GM19395 (cell line): ENCODE results near the gene KCNAB1.
A peak's percentile ranks its signal among the peaks of the same experiment; 100 is the strongest.

Source experiments
- ATAC-seq: cut with Tn5 transposase; IDR thresholded peaks from one replicate; pipeline ENCODE4 v1.9.1; 2021; ENCODE audit warnings: mild to moderate bottlenecking, moderate library complexity; ENCODE audit not compliant: unreplicated experiment

The KCNAB1 gene

DNA sequence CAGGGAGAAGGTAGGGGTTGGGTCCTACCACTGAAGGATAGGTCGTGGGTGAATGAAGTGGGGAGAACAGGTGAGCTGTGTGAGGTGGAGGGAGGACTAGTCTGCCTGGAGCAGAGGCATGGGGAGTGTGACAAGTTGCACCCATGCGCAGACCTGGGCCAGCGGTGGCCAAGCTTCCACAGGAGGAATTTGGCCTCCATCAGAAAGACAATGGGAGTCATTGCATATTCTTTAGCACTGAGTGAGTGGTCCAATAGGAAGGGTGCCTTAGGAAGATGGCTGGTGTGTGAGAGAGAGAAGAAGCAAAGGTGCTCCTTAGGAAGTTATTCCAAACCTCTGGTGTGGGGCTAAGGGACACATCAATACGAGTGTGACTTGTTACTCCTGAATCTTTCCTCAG is 191.1 kb downstream of the KCNAB1 start:
- no peak for ATAC-seq

DNA sequence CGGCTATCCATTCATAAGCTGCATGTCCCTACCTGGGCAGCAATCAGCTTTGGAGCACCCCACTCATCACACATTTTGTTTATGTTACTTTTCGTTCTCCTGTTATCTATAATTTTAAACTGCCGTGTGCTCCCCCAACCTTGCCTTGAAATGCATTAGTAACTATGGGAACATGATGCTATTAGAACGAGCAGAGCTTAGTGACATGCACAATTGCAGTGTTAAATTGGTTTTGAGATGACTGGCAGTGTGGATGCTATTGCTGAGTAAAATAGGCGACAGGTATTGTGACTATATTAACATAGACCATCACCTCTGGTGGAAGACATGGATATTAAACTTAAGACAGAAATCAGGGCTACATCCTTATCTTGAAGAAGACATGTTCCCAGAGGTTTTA is 191.6 kb downstream of the KCNAB1 start:
- ATAC-seq = no peak

DNA sequence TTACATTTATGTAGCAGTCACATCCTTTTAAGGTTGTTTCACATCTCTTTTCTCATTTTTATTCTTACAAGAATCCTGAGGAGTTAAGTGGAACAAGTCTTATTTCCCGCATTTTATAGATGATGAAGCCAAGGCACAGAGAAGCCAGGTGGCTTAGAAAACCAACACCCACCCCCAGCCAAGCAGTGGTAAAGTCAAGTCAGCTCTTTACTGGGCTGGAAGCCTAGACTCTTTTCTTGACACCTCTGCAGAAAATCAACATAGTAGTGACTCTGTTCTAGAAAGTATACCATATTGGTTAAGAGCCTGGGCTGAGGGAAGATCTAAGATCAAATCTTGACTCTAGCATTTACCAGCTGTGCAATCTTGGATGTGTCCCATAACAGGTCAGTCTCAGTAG is 195.7 kb downstream of the KCNAB1 start:
- no peak for ATAC-seq

DNA sequence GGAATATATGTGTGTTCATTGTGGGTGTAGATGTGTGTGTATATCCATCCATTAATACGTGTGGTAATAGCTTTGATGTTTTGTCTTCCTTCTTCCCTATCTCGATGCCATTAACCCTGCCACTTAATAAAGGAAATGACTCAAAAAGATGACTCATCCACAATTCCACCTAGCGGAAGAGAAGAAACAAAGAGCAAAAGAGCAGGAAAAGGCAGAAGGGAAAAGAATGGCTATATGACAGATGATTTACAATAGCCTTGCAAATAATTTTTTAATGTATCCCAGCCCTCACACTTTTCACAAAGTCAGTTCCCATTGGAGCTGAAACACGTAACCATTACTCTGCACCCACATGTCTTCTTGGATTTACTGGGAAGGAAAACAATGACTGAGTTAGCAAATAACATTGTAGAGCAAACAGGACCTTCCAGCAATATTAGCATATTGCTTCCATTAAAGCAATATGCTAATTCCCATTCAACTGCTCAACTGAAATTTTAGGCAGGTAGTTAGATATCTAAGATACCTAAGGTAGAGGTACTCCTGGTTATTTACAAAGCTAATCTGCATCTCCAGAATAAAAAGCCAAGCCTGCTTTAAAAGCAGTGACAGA is 197.2 kb downstream of the KCNAB1 start:
- no peak for ATAC-seq

DNA sequence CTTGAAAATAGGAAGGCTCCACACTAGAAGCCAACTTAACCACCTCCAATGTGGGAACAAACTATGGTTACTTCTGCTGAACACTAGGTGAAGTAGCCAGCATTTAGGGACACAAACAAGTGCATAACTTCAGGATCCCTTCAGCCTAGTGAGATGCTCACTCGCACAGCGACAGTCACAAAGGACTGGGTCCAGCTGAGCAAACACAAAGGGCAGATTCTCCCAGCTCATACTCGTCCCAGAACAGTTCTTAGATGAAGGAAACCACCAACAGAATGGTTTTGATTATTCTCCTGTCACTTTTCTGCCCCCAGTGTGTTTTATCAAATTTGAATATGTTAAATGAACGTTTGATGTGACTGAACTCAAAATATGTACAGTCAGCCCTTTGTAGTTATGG is 201.6 kb downstream of the KCNAB1 start:
- ATAC-seq = no peak

DNA sequence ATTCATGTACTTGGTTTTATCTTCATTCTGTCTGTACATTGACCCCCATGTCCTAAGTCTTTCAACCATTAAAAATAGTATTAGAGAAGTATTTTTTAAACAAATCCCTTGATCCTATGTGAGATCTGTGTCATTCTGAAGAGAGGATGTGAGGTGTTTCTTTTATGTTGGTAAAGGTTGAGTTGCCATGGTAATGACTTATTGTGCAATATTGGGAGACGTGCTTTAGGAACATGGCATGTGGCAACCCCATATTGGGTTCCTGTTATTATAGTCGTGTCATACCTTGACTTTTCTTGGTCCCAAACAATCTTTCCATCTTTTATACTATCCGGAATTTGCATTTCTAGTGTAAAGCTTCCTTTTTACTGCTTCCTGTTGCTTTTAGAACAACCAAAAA is 203.1 kb downstream of the KCNAB1 start:
- ATAC-seq = no peak

DNA sequence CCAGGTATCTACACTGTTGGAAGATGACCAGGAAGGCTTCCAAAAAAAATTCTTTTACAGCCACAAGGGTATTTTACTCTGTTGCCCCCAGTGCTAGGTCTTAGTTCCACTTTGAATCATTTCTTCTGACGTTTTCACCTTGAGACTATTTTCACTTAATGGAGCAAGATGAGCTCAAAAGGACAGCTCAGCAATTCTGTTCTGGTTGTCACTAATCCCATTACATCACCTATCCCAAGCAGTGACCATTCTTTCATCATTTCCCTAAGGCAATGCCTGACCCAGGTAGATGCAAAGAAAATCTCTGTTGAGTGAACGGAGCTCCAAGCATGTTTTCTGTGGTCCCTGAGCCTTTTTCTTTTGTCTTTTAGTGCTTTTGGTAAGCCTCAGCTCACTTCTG is 210.0 kb downstream of the KCNAB1 start:
- no peak for ATAC-seq

DNA sequence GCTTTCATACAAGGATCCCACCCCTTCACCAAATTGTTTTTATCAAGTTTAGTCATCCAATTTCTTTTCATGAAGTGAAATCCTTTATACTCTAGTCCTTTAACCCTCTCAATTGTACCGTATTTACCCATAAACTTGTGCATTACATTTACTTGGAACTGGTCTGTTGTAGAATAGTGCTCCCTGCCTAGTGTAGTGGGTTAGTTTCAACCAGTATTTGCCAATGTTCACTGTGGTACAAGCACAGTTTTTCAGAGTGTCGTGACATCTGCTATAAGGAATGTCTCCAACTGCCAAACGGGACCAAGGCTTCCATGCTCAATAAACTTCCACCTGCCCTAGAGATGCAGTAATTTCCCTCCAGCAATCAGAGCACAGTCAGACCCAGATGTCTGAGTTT is 211.9 kb downstream of the KCNAB1 start:
- no peak for ATAC-seq

DNA sequence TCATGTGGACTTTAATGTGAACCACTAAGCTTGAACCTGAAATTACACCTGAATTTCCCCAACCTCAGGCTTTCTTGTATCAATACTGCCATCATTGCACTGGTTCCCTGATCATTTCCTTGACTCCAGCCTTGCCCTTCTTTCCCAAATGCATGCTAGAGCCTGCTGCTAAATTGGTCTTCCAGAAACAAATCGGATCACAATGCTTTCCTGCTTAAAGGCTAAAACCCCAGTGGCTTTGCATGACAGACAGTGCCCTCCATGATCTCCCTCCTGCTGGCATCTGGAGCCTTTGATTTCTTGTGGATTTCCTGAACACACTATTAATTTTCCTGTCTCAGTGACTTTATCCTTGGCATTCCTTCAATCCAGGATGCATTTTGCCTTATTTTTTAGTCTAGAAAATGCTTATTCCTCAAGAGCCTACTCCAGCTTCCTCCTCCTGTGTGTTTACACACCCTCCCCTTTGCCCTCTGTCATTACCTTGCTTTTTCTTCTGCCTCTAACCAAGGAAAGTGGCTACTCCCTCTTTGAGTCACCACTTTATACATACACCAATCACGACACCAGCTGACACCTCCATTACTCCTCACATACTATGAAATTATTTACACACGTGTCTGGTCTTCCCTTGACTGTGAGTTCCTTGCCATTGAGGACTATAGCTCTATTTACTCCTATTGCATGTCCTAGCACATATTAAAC is 214.6 kb downstream of the KCNAB1 start:
- ATAC-seq = no peak

DNA sequence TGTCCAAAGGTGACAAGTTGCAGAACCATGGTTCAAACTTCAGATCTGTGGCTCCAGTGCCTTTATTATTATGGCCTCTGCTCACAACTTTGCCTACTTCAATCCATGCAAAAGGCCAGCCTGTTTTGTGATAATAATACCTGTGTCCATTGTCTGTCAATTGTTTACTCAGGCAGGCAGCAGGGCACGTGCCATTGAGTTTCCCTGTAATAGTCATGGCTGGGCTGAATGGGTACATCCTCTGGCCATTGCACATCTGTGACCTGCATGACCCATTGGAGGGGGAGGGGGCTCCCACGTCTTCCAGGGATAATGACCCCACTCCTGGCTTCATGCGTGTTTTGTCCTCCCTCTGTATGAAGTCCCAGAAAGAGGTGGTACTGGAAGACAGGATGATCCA is 219.1 kb downstream of the KCNAB1 start:
- ATAC-seq = no peak

DNA sequence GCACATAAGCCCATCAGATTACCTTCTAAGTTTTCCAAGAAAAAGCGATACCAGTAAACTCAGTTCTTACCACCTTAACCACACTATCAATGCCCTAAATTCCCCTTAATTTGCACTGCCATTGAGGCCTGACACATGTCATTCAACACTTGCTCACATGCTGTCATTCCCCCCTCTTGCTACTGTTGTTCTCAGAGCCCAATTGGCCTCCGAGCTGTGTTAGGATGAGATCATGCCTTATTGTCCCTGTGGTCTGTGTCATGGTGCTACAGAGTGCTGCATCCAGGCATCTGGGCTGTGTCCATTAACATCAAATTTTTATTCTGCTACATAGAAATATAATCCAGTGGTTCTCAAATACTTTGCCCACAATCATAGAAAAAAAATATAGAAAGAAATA is 221.0 kb downstream of the KCNAB1 start:
- ATAC-seq = no peak

DNA sequence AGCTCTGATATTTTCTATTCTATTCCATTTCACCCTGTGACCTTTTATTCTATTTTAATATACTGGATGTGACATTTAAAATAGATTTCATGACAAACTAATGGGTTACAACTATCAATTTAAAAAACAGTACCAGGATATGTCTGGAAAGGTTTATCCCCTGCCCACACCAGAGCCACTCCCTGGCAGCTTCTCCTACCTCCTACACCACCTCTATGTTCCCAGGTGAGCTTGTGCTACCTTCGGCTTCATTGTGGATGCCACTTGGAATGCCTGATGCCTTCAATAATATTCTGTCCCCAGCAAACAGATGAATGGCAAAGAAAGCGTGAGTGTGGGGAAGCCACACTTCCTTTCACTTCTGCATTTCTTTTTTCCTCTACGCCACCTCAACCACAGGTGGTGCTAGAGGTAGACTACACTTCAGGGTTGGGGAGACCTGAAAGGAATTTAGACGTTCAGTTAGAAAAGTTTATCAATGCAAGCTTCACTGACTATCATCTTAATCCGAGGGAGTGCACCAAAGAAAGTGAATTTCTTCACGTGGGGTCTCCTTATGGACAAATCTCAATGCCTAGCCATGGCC is 221.5 kb downstream of the KCNAB1 start:
- ATAC-seq = peak; percentile 100

DNA sequence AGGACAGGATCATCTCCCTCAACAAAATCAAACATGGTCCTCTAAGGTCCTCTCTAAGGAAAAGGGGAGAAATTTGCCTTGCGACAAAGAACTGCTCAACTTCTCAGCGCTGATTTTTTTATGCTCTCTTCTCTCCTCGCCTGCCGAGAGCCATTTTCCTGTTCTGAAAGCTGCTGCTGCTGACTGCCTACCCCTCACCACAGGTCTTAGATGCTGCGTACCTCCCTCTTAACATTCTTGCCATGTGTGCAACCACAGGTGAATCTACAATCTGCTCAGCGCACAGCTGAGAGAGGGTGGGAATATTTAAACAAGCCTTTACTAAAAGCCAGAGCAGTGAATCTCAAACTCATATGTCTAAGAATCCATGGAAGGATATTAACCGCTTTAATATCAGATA is 223.8 kb downstream of the KCNAB1 start:
- no peak for ATAC-seq

DNA sequence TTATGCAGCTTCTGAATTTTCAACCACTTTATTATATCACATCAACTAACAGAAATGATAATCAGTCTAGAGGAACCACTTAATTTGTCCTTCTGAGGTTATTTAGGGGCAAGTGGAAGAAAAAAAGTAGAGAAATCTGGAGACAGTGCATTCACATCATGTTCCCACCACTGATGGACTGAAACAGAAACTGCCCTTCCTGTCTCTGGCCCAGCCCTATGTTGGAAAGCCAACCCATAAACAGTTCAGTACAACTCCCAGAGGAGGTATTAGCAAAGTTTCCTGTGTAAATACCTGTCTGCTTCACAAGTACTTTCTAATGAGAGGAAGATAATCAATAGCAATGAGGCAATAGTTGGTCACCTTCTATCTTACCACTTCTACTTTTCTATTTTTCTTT is 228.7 kb downstream of the KCNAB1 start:
- ATAC-seq = no peak

DNA sequence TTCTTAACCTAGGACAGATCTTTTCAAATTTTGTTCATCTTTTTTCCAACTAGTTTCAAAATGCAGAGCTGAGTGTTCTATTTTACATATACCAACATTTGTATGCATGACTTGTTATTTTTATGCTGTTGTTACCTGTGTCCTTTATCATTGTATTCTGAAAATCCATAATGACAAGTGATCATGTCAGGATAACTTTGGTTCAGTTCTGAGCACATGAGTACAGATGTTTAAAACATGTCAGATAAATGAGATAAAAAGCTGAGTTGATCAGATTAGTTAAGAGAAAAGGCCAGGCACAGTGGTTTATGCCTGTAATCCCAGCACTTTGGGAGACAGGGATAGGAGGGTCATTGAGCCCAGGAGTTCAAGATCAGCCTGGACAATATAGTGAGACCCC is 229.6 kb downstream of the KCNAB1 start:
- no peak for ATAC-seq

DNA sequence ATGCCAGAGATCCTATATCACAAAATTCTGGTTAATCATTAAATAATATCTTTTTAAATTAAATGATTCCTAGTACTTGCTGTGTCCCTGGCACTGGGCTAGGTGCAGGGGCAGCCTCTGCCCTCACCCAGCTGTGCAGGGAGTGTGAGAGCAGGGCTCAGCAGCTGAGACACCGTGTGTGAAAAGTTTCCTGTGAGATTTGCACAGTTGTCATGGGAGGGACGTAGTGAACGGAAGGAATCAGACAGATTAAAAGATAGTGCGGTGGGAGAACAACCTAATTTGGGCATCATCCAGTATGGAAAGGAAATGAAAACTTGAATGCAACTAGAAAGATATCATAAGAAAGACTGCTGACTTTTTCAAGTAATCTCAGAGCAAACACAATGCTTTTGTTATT is 230.4 kb downstream of the KCNAB1 start:
- ATAC-seq = no peak

DNA sequence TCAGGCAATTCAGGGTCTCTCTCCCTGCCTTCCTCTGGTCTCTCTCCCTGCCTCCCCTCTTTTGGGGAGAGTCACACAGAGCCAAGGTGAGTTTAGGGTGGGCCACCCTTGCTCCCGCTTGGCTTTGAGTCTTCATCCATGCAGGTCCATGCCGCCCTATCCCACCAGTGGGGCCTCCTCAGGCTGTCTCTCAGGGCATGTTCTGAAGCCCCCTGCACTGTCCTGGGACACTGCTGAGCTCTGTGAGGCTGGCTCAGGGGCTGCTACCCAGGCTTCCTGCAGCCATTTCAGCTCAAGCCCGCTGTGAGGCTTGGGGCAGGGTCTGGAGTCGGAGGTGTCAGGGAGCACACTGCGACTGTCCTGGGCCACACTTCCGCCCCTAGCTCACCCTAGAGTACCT is 231.4 kb downstream of the KCNAB1 start:
- no peak for ATAC-seq

DNA sequence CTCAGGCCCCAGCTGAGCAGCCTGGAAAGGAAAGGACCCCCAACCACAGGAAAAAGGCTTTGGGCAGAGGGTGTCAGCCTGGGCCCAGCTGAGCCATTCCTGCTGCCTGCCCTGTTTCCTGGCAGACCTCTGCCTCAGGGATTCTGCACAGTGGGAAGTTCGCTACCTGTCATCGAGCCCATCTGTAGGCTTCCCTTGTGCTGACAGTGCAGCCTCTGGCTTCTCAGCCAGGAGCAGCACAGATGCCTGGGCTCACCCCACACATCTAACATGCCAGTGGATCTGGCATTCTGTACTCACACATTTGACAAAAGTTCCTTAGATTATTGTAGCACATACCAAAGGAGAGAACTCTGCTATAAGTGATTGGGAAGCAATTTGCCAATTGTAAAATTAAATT is 232.3 kb downstream of the KCNAB1 start:
- no peak for ATAC-seq

DNA sequence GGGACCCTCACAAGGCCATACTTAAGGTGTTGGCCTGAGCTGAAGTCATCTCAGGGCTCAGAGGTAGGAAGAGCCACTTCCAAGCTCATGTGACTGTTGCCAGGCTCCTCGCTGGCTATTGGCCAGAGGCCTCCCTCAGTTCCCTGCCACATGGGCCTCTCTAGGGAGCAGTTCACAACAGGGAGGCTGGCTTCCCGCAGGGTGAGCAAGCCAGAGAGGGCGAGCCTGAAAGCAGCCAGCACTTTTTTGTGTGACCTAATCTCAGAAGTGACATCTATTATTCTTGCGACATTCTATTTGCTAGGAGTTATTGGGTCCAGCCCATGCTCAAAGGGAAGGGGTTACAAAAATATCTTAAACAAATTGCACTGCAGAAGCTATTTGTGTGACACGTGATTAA is 233.2 kb downstream of the KCNAB1 start:
- ATAC-seq = no peak

DNA sequence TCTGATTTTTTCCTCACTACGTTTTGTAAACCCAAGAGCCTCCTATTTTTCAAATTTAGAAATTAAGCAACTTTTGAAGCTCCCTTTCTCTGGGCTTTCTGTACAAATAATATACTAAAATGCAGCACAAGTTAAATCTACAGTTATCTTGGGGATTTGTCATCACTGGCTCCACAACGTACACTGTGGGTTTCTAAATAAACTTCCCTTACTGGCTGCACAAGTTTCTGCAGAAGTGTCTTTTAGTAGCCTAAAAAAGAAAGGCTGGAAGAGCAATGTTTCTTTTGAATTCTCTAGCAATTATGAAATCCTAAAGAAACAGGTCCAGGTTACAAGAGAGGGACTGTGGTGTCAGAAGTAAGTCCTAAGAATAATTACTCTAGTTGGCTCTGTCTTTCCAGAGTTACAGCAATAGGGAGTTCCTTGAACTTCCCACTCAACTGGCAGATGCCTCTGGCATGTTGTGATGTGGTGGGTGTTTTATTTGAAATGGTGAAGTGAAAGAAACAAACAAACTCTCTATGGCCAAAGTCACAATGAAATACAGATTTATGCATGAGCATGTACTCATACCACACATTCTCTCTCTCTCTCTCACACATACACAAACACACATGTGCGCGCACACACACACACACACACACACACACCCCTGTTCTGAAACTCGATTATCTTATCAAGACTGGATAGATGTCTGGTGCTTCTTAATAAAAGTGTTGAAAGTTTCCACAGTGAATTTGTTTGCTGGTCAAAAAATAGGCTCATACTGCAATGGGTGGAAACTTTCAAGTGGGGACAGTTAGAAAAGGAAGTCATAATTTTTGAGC is 236.4 kb downstream of the KCNAB1 start:
- ATAC-seq = no peak

DNA sequence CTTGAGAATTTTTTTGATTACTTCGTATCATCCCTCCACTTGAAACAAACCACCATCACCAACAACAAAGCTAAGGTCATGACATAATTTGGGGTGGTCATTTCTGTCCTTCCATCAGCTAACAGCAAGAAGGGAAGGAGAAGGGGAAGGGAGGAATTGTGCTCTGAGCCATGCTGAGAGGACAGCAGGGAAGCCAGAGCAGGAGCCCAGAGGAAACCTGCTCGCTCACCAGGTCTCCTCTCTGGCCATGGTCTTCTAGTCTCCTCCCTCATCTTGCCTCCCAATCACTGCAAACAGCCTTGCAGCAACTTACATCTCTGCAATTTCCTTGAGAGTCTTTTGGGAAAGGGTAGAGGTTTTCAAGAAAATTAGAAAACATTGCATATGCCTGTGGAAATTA is 237.9 kb downstream of the KCNAB1 start:
- no peak for ATAC-seq

DNA sequence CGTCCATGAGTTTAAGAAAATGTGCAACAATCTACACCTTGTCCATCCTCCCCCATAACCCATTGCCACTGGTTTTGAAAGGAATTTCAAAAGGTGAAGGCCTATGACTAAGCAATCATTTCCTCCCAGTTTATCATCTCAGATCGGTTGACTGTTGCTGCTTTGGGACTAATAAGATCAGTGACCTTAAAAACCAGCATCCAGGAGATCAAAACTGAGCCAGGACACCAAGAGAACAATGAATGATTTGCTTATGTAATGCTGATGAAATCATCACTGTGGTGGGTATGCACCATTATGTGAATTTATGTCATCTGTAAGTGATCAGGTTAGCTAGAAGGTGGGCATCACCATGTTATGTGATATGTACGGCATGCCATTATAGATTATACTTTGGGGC is 239.0 kb downstream of the KCNAB1 start:
- ATAC-seq = no peak
